ENCODE data around the gene ERG28. TPM values are rescaled to one million over a fixed set of nuclear protein-coding genes. Genes with fewer than 3 reads are reported as not detected.

ERG28 gene
- total and polyA plus RNA-seq, 10 of the 15 experiments (the other 5 are each of a cell fraction or from before 2014, with no cell fraction given), result 15.2 to 67.0 (median 48.1) TPM

DNA sequence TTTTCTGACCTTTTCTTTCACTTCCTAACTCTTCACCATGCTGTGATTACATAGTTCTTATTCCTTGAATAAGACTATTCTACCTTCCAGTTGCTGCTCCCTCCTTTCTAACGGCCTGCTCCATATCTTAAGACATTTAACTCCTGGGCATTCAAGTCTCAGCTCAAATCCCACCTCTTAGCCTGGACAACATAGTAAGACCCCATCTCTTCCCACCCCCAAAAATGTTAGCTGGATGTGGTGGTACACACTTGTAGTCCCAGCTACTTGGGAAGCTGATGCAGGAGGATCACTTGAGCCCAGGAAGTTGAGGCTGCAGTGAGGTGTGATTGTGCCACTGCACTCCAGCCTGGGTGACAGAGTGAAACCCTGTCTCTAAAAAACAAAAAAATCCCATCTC lies 10.9 kb downstream of the ERG28 start:
- WGBS (ENCODE audit: insufficient coverage, insufficient replicate concordance, low lambda C conversion rate, missing lambda C conversion rate), result 100% methylated on average over 1 of the region's 1 CpG
- POLR2A ChIA-PET, result interaction anchor here (0.7 to 1.8 kb wide), 3 partner anchors 8 to 72 kb away, joined by 3 to 9 read pairs (median 6); partner anchors contain the start of genes ERG28 and TTLL5
- DNase-seq (ENCODE audit: low read depth, low spot score) (no peak), ATAC-seq (no peak), FAIRE-seq (peak; percentile 56)
- H3K36me3 ChIP-seq (ENCODE audit: control insufficient read depth in 2 of 2, insufficient read depth in 2 of 2, low read length in 1 of 2), result peaks cover 5 to 18% of the 10 kb centered on the region in 2 experiments
- no peak for TF ChIP-seq RAD21 (IDR thresholded peaks at IDR 0.05; ENCODE audit: insufficient read depth, low read depth, low read length)
- no peaks in the 10 kb centered on the region for H3K27me3 ChIP-seq (replicated peaks in 1 of 2; ENCODE audit: control insufficient read depth in 2 of 2, insufficient read depth in 2 of 2, low read length in 1 of 2)
- no peak overlapping the region for H3K4me3 ChIP-seq
- no peaks in the 10 kb centered on the region for H3K9me3 ChIP-seq (replicated peaks; ENCODE audit: control insufficient read depth, insufficient read depth, low read length)
- no TSS peak for BruUV-seq (replicated peaks)
- SMC1A ChIA-PET (ENCODE audit: uncharacterized antibody, unreplicated experiment), result interaction anchor here (0.6 to 12.4 kb wide), 8 partner anchors 11 to 354 kb away, joined by 3 to 375 read pairs (median 4); partner anchors contain the start of genes BATF, ERG28, FLVCR2 and TTLL5
- H2AFZ ChIP-seq (ENCODE audit: control insufficient read depth, low read depth, low read length), result no peak overlapping the region
- intact Hi-C loops (cut with micrococcal nuclease; ENCODE audit: unreplicated experiment) (loop anchor here (10.0 kb wide), 1 partner anchor 515 kb away; no protein-coding TSS in a partner anchor), in situ Hi-C loops (cut with MboI) (loop anchor here (5.0 to 10.0 kb wide), 2 partner anchors 72 to 525 kb away; partner anchors contain the start of genes FLVCR2 and NEK9)
- H3K79me2 ChIP-seq (ENCODE audit: control insufficient read depth, insufficient read depth, low read length), result no peaks in the 10 kb centered on the region
- RAD21 ChIA-PET (ENCODE audit: unreplicated experiment), result interaction anchor here (1.0 to 13.7 kb wide), 2 partner anchors 72 to 339 kb away, joined by 3 to 320 read pairs; partner anchors contain the start of gene FLVCR2
- H3K9ac ChIP-seq (ENCODE audit: control insufficient read depth, insufficient read depth, low read length), result no peak overlapping the region
- no peak overlapping the region for H3K4me2 ChIP-seq (ENCODE audit: control insufficient read depth, insufficient read depth)
- no peak overlapping the region for H3K27ac ChIP-seq (ENCODE audit: control insufficient read depth, insufficient read depth)
- no peaks in the 10 kb centered on the region for H4K20me1 ChIP-seq (ENCODE audit: control insufficient read depth, insufficient read depth)
- no peaks in the 10 kb centered on the region for H3K4me1 ChIP-seq (ENCODE audit: control insufficient read depth, insufficient read depth, low read length)
- CTCF ChIA-PET, result interaction anchor here (1.2 to 13.0 kb wide), 5 partner anchors 8 to 87 kb away, joined by 3 to 578 read pairs (median 5); partner anchors contain the start of gene FLVCR2

DNA sequence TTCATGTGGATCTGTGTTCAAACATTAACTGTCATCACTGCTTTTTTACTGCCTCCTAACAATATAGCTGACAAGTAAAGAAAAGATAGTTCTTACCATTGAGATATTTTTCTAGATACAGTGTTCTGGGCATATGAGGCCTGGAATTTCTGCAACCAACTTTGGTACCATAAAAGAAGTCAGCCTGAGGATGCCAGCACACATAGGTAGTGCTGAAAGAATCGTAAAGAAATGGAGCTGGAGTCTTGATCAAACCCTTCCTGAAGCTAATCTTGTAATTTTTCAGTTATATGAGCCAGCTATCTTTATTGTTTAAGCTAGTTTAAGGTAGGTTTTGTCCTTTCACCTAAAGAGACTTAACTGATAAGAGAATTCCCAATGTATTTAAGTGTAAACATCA lies 11.3 kb downstream of the ERG28 start:
- no peaks in the 10 kb centered on the region for H3K9me3 ChIP-seq (replicated peaks; ENCODE audit: control insufficient read depth, insufficient read depth, low read length)
- FAIRE-seq (no peak), ATAC-seq (no peak), DNase-seq (ENCODE audit: low read depth, low spot score) (no peak)
- ChIA-PET POLR2A (interaction anchor here (0.7 to 1.8 kb wide), 4 partner anchors 9 to 172 kb away, joined by 3 to 9 read pairs (median 5); partner anchors contain the start of genes ERG28 and TTLL5), SMC1A (ENCODE audit: uncharacterized antibody, unreplicated experiment) (interaction anchor here (0.6 to 12.4 kb wide), 7 partner anchors 11 to 354 kb away, joined by 3 to 375 read pairs (median 4); partner anchors contain the start of genes BATF, ERG28, FLVCR2 and TTLL5), RAD21 (ENCODE audit: unreplicated experiment) (interaction anchor here (1.0 to 13.7 kb wide), 2 partner anchors 71 to 339 kb away, joined by 3 to 320 read pairs; partner anchors contain the start of gene FLVCR2), CTCF (interaction anchor here (0.9 to 13.0 kb wide), 6 partner anchors 9 to 87 kb away, joined by 3 to 578 read pairs (median 4); partner anchors contain the start of gene FLVCR2)
- no peak overlapping the region for H3K9ac ChIP-seq (ENCODE audit: control insufficient read depth, insufficient read depth, low read length)
- H3K4me1 ChIP-seq (ENCODE audit: control insufficient read depth, insufficient read depth, low read length), result no peaks in the 10 kb centered on the region
- no peaks in the 10 kb centered on the region for H3K79me2 ChIP-seq (ENCODE audit: control insufficient read depth, insufficient read depth, low read length)
- H3K4me3 ChIP-seq, result no peak overlapping the region
- H2AFZ ChIP-seq (ENCODE audit: control insufficient read depth, low read depth, low read length), result no peak overlapping the region
- 96% methylated on average over 1 of the region's 1 CpG for WGBS (ENCODE audit: insufficient coverage, insufficient replicate concordance, low lambda C conversion rate, missing lambda C conversion rate)
- no peak overlapping the region for H3K4me2 ChIP-seq (ENCODE audit: control insufficient read depth, insufficient read depth)
- in situ Hi-C loops (cut with MboI), result no loop called here
- H3K36me3 ChIP-seq (ENCODE audit: control insufficient read depth in 2 of 2, insufficient read depth in 2 of 2, low read length in 1 of 2), result peaks cover 5 to 14% of the 10 kb centered on the region in 2 experiments
- H3K27ac ChIP-seq (ENCODE audit: control insufficient read depth, insufficient read depth), result no peak overlapping the region
- BruUV-seq (replicated peaks), result no TSS peak
- intact Hi-C loops (cut with micrococcal nuclease; ENCODE audit: unreplicated experiment), result no loop called here
- H4K20me1 ChIP-seq (ENCODE audit: control insufficient read depth, insufficient read depth), result no peaks in the 10 kb centered on the region
- no peaks in the 10 kb centered on the region for H3K27me3 ChIP-seq (replicated peaks in 1 of 2; ENCODE audit: control insufficient read depth in 2 of 2, insufficient read depth in 2 of 2, low read length in 1 of 2)
- TF ChIP-seq TCF7 (IDR thresholded peaks at IDR 0.05; ENCODE audit: borderline replicate concordance) (no peak), ZBTB40 (IDR thresholded peaks at IDR 0.05; ENCODE audit: borderline replicate concordance) (no peak), SKIL (IDR thresholded peaks at IDR 0.05; ENCODE audit: low read depth, poor library complexity, severe bottlenecking) (no peak), NFYA (IDR thresholded peaks at IDR 0.05; ENCODE audit: borderline replicate concordance, low read depth, low read length) (no peak), POLR2AphosphoS2 (IDR thresholded peaks at IDR 0.05; ENCODE audit: low read depth, low read length) (no peak), RELA (IDR thresholded peaks at IDR 0.05; ENCODE audit: borderline replicate concordance, partially characterized antibody) (no peak), RAD21 (IDR thresholded peaks at IDR 0.05; ENCODE audit: insufficient read depth, low read depth, low read length) (no peak), SUZ12 (IDR thresholded peaks at IDR 0.05; ENCODE audit: unreplicated experiment) (no peak)

Measured in GM12878 (cell line).